Stomach (tissue), 4 donors: ENCODE measurements around the gene MUSK.

Experiments used
- EP300 ChIP-seq: sonication (generic); formaldehyde crosslinking; IDR thresholded peaks from one replicate; pipeline ENCODE4 v1.6.1; 2017; ENCODE audit warnings: antibody characterized with exemption
- POLR2A ChIP-seq, 4 donors: fragments of 450-650 bp; IDR thresholded peaks; one replicate each; pipeline ENCODE4 v1.6.1; 2016; ENCODE audit warnings: antibody characterized with exemption in 4 of 4, control low read depth in 2 of 4, mild to moderate bottlenecking in 1 of 4, moderate library complexity in 1 of 4
- POLR2AphosphoS5 ChIP-seq, 3 donors: sonication (generic); formaldehyde crosslinking; IDR thresholded peaks; one replicate each; pipeline ENCODE4 v1.6.1; 2016; ENCODE audit warnings: antibody characterized with exemption in 3 of 3
- TF ChIP-seq, protein P1 (sequence below), 7 experiments: fragments of 450-650 bp in 4 of 7; fragments of 200-600 bp in 3 of 7; sonication (generic) in 3 of 7; IDR thresholded peaks; one replicate each; pipeline ENCODE4 v1.5.1; 2016 to 2019; ENCODE audit warnings: antibody characterized with exemption in 7 of 7, control low read depth in 2 of 7, mild to moderate bottlenecking in 1 of 7

DNA sequence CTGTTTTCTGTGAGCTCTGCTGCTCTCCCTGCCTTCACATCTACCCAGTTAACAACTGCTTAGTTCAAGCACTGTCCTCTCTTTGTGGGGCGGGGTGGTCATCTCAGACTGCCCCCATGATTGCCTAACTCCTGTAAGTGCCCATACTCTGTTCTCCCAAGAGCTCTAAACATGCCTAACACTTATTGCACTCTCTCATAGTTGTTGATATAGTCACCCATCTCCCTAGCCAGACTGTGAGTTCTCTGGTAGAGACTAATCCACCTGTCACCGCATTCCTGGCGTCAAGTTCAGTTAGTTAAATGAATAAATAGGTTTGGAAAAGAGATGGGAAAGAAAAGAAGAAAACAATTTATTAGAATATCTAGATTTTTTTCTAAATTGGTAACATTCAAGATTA lies 18.3 kb upstream of the MUSK start:
- TF ChIP-seq, protein P1, sequence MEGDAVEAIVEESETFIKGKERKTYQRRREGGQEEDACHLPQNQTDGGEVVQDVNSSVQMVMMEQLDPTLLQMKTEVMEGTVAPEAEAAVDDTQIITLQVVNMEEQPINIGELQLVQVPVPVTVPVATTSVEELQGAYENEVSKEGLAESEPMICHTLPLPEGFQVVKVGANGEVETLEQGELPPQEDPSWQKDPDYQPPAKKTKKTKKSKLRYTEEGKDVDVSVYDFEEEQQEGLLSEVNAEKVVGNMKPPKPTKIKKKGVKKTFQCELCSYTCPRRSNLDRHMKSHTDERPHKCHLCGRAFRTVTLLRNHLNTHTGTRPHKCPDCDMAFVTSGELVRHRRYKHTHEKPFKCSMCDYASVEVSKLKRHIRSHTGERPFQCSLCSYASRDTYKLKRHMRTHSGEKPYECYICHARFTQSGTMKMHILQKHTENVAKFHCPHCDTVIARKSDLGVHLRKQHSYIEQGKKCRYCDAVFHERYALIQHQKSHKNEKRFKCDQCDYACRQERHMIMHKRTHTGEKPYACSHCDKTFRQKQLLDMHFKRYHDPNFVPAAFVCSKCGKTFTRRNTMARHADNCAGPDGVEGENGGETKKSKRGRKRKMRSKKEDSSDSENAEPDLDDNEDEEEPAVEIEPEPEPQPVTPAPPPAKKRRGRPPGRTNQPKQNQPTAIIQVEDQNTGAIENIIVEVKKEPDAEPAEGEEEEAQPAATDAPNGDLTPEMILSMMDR (IDR thresholded peaks at IDR 0.05) = no peak
- peak in 2 of 3 donors; percentile 20 to 43 for TF ChIP-seq POLR2AphosphoS5 (IDR thresholded peaks at IDR 0.05)
- TF ChIP-seq EP300 = no peak
- no peak for TF ChIP-seq POLR2A (IDR thresholded peaks at IDR 0.05)
